ENCODE measurements around the gene RFX3. TPM values are rescaled to one million over a fixed set of nuclear protein-coding genes. Genes with fewer than 3 reads are reported as not detected.
A peak's percentile ranks its signal among the peaks of the same experiment; 100 is the strongest.

RFX3 gene
- total RNA-seq, 2 donors from 2014 or later = 17.2 to 22.5 TPM

DNA sequence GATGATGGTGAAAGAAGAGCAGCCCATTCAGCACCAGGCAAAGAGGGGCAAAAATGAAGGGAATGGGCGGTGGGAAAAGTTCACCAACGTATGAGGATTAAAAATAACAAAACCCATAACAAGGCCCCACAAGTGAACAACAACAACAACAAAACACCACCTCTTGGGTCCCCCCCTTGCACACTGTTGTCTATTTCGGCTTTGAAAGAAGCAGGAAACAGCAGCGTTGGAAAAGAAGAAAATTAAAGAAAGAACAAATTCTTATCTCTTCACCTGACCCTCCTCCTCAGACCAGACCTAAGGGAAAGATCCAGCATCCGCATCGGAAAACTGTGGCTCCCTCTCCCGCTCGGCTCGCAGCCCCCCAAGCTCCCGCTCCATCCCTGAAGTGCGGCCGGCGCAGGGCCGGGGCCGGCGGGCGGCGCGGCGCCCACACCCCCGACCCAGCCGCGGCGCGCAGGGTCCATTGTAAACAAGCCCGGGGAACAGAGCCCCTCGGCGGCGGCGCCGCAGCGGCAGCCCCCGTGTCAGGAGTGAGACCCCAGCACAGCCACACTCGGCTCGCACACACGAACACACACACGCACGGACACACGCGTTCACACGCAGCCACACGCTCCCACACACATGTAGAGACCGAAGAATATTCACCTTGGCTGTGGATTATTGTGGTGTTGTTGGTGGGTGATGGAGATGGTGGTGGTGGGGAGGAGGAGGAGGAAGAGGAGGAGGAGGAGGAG lies 535 bp downstream of the RFX3 start:
- ATAC-seq = peak in 1 of 2 donors; percentile 0
- no peaks in the 10 kb centered on the region for H3K9me3 Mint-ChIP-seq
- peaks cover 4% of the 10 kb centered on the region for H3K36me3 Mint-ChIP-seq
- H3K27ac Mint-ChIP-seq = peak overlapping the region; percentile 93 to 97
- H3K27me3 Mint-ChIP-seq = no peaks in the 10 kb centered on the region
- peak overlapping the region; percentile 94 for H3K4me3 Mint-ChIP-seq
- peaks cover 34 to 53% of the 10 kb centered on the region in 2 donors for H3K4me1 Mint-ChIP-seq (ENCODE audit: low read depth in 2 of 2)
- peak; percentile 59 for DNase-seq (ENCODE audit: low spot score)

DNA sequence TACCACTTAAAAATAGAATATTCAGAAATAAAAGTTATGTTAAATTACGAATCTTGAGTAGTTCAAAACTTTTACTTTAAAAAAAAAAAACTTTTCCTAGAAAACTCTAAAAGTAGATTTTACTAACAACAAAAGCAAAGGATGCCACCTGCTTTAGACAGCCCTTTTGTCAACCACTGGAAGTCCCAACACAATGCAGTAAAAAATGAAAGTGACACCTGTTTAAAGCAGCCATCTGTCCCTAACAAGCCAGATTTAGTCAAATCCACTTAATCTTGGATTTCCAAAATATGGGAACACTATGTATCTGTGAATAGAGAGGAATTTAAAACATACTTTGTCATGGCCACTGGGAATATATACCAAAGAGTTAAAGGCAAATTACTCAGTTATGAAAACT lies 3.8 kb downstream of the RFX3 start:
- Mint-ChIP-seq H3K4me1 (ENCODE audit: low read depth in 2 of 2) (peaks cover 16 to 38% of the 10 kb centered on the region in 2 donors), H3K4me3 (no peak overlapping the region), H3K9me3 (no peaks in the 10 kb centered on the region), H3K27me3 (no peaks in the 10 kb centered on the region), H3K27ac (no peak overlapping the region), H3K36me3 (no peaks in the 10 kb centered on the region)
- ATAC-seq = no peak
- DNase-seq (ENCODE audit: low spot score) = no peak

GRCh38 chr9:3520564-3520963 lies 5.2 kb downstream of the RFX3 start:
- Mint-ChIP-seq H3K27me3 (no peaks in the 10 kb centered on the region), H3K9me3 (no peaks in the 10 kb centered on the region), H3K4me1 (ENCODE audit: low read depth in 2 of 2) (peaks cover 11 to 38% of the 10 kb centered on the region in 2 donors), H3K27ac (peak overlapping the region in 1 of 2 donors; percentile 70), H3K4me3 (no peak overlapping the region), H3K36me3 (no peaks in the 10 kb centered on the region)
- no peak for DNase-seq (ENCODE audit: low spot score)
- ATAC-seq = no peak

DNA sequence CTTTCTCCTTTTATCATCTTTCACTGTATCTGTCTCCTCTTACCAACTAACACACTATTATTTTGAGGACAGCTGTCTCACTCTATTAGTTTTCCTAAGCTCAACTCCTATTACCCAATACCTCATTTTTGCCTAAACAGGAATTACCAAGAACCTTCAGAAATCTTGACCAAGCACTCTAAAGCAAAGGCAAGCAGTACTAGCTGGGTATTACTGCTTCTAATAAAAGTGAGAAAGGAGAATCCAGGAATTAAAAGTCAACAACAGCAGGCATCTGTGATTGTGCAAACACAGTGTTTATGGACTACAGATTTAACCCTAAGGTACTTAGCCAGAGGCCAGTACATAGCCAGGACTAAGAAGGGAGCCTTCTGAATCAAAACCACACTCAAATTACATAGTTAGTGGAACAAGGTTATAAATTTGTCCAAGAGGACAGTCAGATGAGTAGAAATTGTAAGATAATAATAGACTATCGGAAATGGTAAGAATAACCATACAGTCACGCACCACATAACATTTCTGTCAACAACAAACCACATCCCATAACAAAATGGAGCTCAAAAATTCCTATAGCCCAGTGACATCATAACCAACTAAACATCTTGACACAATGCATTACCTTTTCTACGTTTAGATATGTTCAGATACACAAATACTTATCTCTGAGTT lies 8.3 kb downstream of the RFX3 start:
- no peak overlapping the region for H3K27ac Mint-ChIP-seq
- no peak for ATAC-seq

DNA sequence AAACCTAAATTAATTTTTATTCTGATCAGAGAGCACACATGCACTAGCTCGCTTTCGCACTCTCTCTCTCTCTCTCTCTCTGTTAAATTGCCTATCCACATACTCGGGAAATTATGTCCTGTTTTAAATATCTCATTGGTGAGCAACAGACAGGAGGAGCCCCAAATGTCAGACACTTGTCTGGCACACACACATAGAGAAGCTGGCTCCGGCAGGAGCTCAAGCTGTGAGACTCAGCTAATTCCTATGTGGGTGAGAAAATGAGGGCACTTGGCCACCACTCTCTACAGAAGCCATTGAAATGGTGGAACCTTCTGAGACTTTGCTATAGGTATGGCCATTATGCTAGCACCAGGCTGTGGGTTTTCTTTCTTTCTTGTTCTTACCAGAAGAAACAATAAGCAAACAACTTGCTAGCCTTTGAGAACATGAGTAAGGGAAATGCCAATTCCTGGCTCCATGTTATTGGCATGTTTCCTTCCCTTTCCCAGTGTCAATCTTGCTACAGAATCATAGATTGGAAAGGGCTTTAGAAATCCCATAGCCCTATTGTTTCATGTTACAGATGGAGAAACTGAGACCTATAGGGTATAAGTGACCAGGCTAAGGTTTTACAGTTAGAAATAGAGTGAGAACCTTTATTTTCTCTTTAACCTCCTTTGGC lies 9.0 kb downstream of the RFX3 start:
- H3K27me3 Mint-ChIP-seq = no peaks in the 10 kb centered on the region
- DNase-seq (ENCODE audit: low spot score) (no peak), ATAC-seq (no peak)
- H3K9me3 Mint-ChIP-seq = no peaks in the 10 kb centered on the region
- no peak overlapping the region for H3K27ac Mint-ChIP-seq
- peaks cover 5 to 17% of the 10 kb centered on the region in 2 donors for H3K4me1 Mint-ChIP-seq (ENCODE audit: low read depth in 2 of 2)
- no peaks in the 10 kb centered on the region for H3K36me3 Mint-ChIP-seq
- H3K4me3 Mint-ChIP-seq = no peak overlapping the region

More for the DNA sequence above, 8.3 kb downstream of the RFX3 start:
- H3K36me3 Mint-ChIP-seq = no peaks in the 10 kb centered on the region
- H3K4me3 Mint-ChIP-seq = no peak overlapping the region
- DNase-seq (ENCODE audit: low spot score) = no peak
- no peaks in the 10 kb centered on the region for H3K9me3 Mint-ChIP-seq
- no peaks in the 10 kb centered on the region for H3K27me3 Mint-ChIP-seq
- H3K4me1 Mint-ChIP-seq (ENCODE audit: low read depth in 2 of 2) = peaks cover 5 to 24% of the 10 kb centered on the region in 2 donors

DNA sequence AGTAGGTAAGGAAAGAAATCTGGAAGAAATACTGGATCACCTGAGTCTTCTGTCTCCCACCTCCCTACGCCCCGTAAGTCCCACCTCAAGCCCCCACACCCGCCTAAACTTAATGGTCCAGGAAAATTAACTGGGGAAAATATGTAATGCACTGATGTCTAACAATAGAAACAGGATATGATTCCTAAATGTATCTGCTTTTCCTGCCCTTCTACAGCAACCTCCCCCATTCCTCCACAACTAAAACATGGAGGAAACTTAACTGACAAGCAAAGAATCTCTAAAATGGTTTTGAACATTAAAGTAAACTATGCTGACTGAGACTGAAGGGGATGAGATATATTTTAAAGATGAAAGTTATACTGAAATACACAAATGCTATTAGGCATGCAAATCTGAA lies 10.4 kb downstream of the RFX3 start:
- DNase-seq (ENCODE audit: low spot score) (no peak), ATAC-seq (no peak)
- no peak overlapping the region for H3K4me3 Mint-ChIP-seq
- H3K4me1 Mint-ChIP-seq (ENCODE audit: low read depth in 2 of 2) = peaks cover 10 to 24% of the 10 kb centered on the region in 2 donors
- H3K9me3 Mint-ChIP-seq = no peaks in the 10 kb centered on the region
- no peak overlapping the region for H3K27ac Mint-ChIP-seq
- H3K36me3 Mint-ChIP-seq = no peaks in the 10 kb centered on the region
- H3K27me3 Mint-ChIP-seq = no peaks in the 10 kb centered on the region

GRCh38 chr9:3514786-3515185 lies 11.0 kb downstream of the RFX3 start:
- peaks cover 10 to 24% of the 10 kb centered on the region in 2 donors for H3K4me1 Mint-ChIP-seq (ENCODE audit: low read depth in 2 of 2)
- ATAC-seq = no peak
- no peak overlapping the region for H3K27ac Mint-ChIP-seq
- DNase-seq (ENCODE audit: low spot score) = no peak
- no peak overlapping the region for H3K4me3 Mint-ChIP-seq
- H3K9me3 Mint-ChIP-seq = no peaks in the 10 kb centered on the region
- H3K27me3 Mint-ChIP-seq = no peaks in the 10 kb centered on the region
- H3K36me3 Mint-ChIP-seq = no peaks in the 10 kb centered on the region

GRCh38 chr9:3513265-3513818 lies 12.5 kb downstream of the RFX3 start:
- Mint-ChIP-seq H3K4me3 (no peak overlapping the region), H3K27me3 (no peaks in the 10 kb centered on the region), H3K27ac (no peak overlapping the region), H3K9me3 (no peaks in the 10 kb centered on the region), H3K4me1 (ENCODE audit: low read depth in 2 of 2) (peaks cover 14 to 32% of the 10 kb centered on the region in 2 donors), H3K36me3 (no peaks in the 10 kb centered on the region)
- ATAC-seq = no peak
- DNase-seq (ENCODE audit: low spot score) = no peak

DNA sequence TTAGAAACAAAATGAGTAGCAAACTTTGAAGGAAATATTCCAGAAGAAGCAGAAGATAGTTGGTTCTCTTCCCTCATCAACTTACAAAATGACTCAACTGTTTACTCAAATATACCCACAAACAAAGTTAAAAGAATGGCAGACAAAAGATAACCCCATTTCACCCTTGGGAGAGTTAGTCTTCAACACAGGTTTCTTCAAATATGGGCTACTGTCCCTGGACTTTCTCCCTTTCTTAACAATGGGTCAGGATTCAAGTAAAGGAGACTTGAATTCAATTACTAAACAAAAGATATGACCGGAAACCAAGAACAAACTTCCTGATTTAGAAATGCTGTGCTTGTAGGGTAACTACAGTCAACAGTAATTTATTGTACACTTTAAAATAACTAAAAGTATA lies 14.2 kb downstream of the RFX3 start:
- ATAC-seq (no peak), DNase-seq (ENCODE audit: low spot score) (no peak)
- peak overlapping the region in 1 of 2 donors; percentile 18 for H3K27ac Mint-ChIP-seq
- H3K9me3 Mint-ChIP-seq = no peaks in the 10 kb centered on the region
- H3K36me3 Mint-ChIP-seq = no peaks in the 10 kb centered on the region
- no peak overlapping the region for H3K4me3 Mint-ChIP-seq
- H3K4me1 Mint-ChIP-seq (ENCODE audit: low read depth in 2 of 2) = peaks cover 20 to 32% of the 10 kb centered on the region in 2 donors
- no peaks in the 10 kb centered on the region for H3K27me3 Mint-ChIP-seq

- H3K4me3 Mint-ChIP-seq = no peak overlapping the region
These were observed 15.0 kb downstream of the RFX3 start for GRCh38 chr9:3510796-3511195.

DNA sequence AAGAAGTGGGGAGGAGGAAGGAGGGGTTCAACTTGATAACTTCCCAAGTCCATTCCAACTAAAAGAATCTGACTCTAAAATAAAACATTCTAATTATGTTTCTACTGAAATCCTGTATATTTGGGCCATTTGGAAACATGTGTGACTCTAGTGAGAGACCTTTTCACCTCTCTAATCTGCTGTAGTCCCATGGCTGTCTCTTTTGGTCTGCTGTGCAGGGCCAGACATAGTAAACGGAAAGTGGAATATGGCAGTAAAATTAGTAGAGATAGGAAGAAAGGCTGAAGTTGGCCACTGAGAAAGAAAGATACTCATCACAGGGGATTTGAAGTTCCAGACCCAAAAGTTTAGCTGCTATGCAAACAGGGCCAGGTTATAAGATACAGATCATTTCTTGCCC lies 15.9 kb downstream of the RFX3 start:
- H3K4me1 Mint-ChIP-seq (ENCODE audit: low read depth in 2 of 2) = peaks cover 20 to 32% of the 10 kb centered on the region in 2 donors
- DNase-seq (ENCODE audit: low spot score) (no peak), ATAC-seq (no peak)
- no peaks in the 10 kb centered on the region for H3K27me3 Mint-ChIP-seq
- no peaks in the 10 kb centered on the region for H3K9me3 Mint-ChIP-seq
- no peak overlapping the region for H3K4me3 Mint-ChIP-seq
- no peaks in the 10 kb centered on the region for H3K36me3 Mint-ChIP-seq
- peak overlapping the region in 1 of 2 donors; percentile 56 for H3K27ac Mint-ChIP-seq

More at GRCh38 chr9:3510796-3511195, 15.0 kb downstream of the RFX3 start:
- H3K27ac Mint-ChIP-seq = no peak overlapping the region
- DNase-seq (ENCODE audit: low spot score) = no peak
- H3K36me3 Mint-ChIP-seq = no peaks in the 10 kb centered on the region
- peaks cover 20 to 32% of the 10 kb centered on the region in 2 donors for H3K4me1 Mint-ChIP-seq (ENCODE audit: low read depth in 2 of 2)
- no peak for ATAC-seq
- H3K9me3 Mint-ChIP-seq = no peaks in the 10 kb centered on the region
- H3K27me3 Mint-ChIP-seq = no peaks in the 10 kb centered on the region

DNA sequence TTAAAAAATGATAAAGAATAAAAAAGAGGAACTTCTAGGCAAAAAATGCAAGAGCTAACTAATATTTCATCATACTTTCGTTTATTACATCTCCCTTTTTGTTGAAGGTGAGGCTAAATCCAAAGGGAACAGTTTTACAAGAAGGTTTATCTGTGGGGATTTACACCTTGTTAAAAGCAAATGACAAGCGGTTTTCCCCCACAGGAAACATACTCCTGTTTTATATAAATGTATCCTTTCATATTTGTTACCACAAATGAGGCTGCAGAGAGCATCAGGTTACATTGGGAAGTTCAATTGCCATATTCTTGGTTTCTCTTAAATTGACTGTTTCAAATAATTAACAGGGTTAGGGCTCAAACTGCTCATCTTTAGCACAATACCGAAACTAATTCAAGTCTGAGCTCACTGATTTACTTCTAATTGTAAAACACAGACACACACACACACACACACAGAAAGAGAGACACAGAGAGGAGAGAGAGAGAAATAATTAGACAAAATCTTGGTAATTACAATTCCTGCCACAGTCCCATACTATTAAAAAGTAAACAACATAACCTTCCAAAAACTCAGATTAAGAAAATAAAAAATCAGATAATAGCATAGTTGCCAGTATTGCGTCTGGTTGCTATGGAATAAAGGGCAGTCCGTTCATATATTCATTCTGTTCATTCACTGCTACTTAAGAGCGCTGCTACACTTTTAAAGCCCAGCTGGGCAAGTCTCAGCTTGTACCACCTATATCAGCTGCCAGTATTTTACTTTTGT lies 17.1 kb downstream of the RFX3 start:
- no peak for DNase-seq (ENCODE audit: low spot score)

DNA sequence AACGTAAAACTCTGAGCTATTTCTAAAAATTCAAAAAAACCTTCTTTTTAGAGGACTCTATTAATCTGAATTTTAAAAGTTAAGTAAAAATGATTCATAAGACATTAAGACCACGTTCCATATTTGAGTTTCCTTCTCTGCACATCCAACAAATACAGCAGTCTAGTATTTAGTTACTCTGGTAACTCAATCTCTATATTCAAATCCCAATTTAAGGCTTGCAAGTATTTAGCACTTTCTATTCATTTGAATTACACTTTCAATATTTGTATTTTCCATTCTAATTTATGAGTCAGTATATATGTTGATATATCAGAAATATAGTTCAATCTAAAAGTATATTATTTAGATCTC lies 17.7 kb downstream of the RFX3 start:
- Mint-ChIP-seq H3K27ac (peak overlapping the region; percentile 51 to 85), H3K9me3 (no peaks in the 10 kb centered on the region), H3K4me3 (peak overlapping the region; percentile 77), H3K36me3 (no peaks in the 10 kb centered on the region), H3K27me3 (no peaks in the 10 kb centered on the region), H3K4me1 (ENCODE audit: low read depth in 2 of 2) (peaks cover 20 to 24% of the 10 kb centered on the region in 2 donors)
- ATAC-seq = peak in 1 of 2 donors; percentile 41
- DNase-seq (ENCODE audit: low spot score) = no peak

More for the DNA sequence above, 17.1 kb downstream of the RFX3 start:
- Mint-ChIP-seq H3K9me3 (no peaks in the 10 kb centered on the region), H3K27ac (peak overlapping the region; percentile 51 to 85), H3K4me3 (peak overlapping the region; percentile 77), H3K4me1 (ENCODE audit: low read depth in 2 of 2) (peaks cover 20 to 29% of the 10 kb centered on the region in 2 donors), H3K27me3 (no peaks in the 10 kb centered on the region), H3K36me3 (no peaks in the 10 kb centered on the region)
- no peak for ATAC-seq
